SK-N-SH (cell line): ENCODE measurements around the gene ERN1. TPM values are rescaled to one million over a fixed set of nuclear protein-coding genes. Genes with fewer than 3 reads are reported as not detected.

Experiments
- CTCF ChIA-PET: fragments of 300-600, 350-600 bp; formaldehyde crosslinking; extraction: SDS; loops from one replicate; lab custom pipeline; 2021; lab: Yijun Ruan, JAX
- POLR2A ChIA-PET: fragments of 350-600 bp; sonication (Branson Sonifier 250); formaldehyde crosslinking; extraction: SDS; loops from one replicate; lab custom pipeline; 2020; ENCODE audit warnings: antibody characterized with exemption, inconsistent platforms; lab: Yijun Ruan, JAX
- DNase-seq: peaks from one replicate; pipeline ENCODE4 v3.0.0; 2012
- H2AFZ ChIP-seq: fragments of 200-600 bp; sonication (generic); 2 replicates; pipeline ENCODE4 v1.8.1; 2016; ENCODE audit warnings: antibody characterized with exemption, mild to moderate bottlenecking, low read depth
- H3F3A ChIP-seq: fragments of 200-600 bp; sonication (generic); replicated peaks from 2 replicates; pipeline ENCODE3; 2016; ENCODE audit warnings: antibody characterized with exemption, mild to moderate bottlenecking; ENCODE audit not compliant: insufficient read depth
- H3K27ac ChIP-seq, 2 experiments: fragments of 200-500 bp in 1 of 2; fragments of 200-600 bp in 1 of 2; sonication (Bioruptor generic) in 1 of 2; sonication (generic), shearing (Covaris generic) in 1 of 2; 2 replicates each; pipeline versions ENCODE4 v1.5.1 to v1.6.1; 2014 to 2016; ENCODE audit warnings: low read depth in 2 of 2, inconsistent platforms in 1 of 2, low read length in 1 of 2, mild to moderate bottlenecking in 1 of 2, mixed read lengths in 1 of 2
- H3K27me3 ChIP-seq: fragments of 200-600 bp; sonication (generic), shearing (Covaris generic); 2 replicates; pipeline ENCODE4 v1.6.1; 2016; ENCODE audit warnings: mixed run types; ENCODE audit not compliant: insufficient read depth
- H3K36me3 ChIP-seq, 2 experiments: fragments of 200-500 bp in 1 of 2; fragments of 200-600 bp in 1 of 2; sonication (Bioruptor generic) in 1 of 2; sonication (generic) in 1 of 2; replicated peaks in 1 of 2; 2 replicates each; pipeline versions ENCODE3 to v1.5.1; 2014 to 2016; ENCODE audit warnings: low read length in 1 of 2, mild to moderate bottlenecking in 1 of 2; ENCODE audit not compliant: insufficient read depth in 2 of 2, control insufficient read depth in 1 of 2
- H3K4me1 ChIP-seq, 2 experiments: fragments of 200-500 bp in 1 of 2; fragments of 200-600 bp in 1 of 2; sonication (Bioruptor generic) in 1 of 2; sonication (generic), shearing (Covaris generic) in 1 of 2; 2 replicates each; pipeline versions ENCODE4 v1.5.1 to v1.6.1; 2014 to 2016; ENCODE audit warnings: low read depth in 1 of 2, low read length in 1 of 2, mixed run types in 1 of 2; ENCODE audit not compliant: insufficient read depth in 2 of 2, control insufficient read depth in 1 of 2
- H3K4me2 ChIP-seq: fragments of 200-600 bp; sonication (generic), shearing (Covaris generic); 2 replicates; pipeline ENCODE4 v1.6.1; 2017; ENCODE audit warnings: mixed run types
- H3K4me3 ChIP-seq, 2 experiments: fragments of 200-500 bp in 1 of 2; fragments of 200-600 bp in 1 of 2; sonication (Bioruptor generic) in 1 of 2; sonication (generic), shearing (Covaris generic) in 1 of 2; 2 replicates each; pipeline versions ENCODE4 v1.5.1 to v1.8.1; 2014 to 2016; ENCODE audit warnings: low read depth in 2 of 2, inconsistent platforms in 1 of 2, low read length in 1 of 2, mild to moderate bottlenecking in 1 of 2, mixed read lengths in 1 of 2, moderate library complexity in 1 of 2
- H3K79me2 ChIP-seq: fragments of 200-600 bp; sonication (generic); 2 replicates; pipeline ENCODE4 v1.8.1; 2017; ENCODE audit warnings: mild to moderate bottlenecking; ENCODE audit not compliant: insufficient read depth
- H3K9ac ChIP-seq: fragments of 200-600 bp; sonication (generic); 2 replicates; pipeline ENCODE4 v1.6.1; 2017; ENCODE audit warnings: mixed run types
- H3K9me2 ChIP-seq: fragments of 200-600 bp; sonication (generic); 2 replicates; pipeline ENCODE4 v1.6.1; 2017; ENCODE audit warnings: mixed run types
- H3K9me3 ChIP-seq: fragments of 200-600 bp; sonication (generic); 2 replicates; pipeline ENCODE4 v1.6.1; 2017; ENCODE audit warnings: mixed run types, mild to moderate bottlenecking, moderate library complexity
- H4K20me1 ChIP-seq: fragments of 200-600 bp; sonication (generic); 2 replicates; pipeline ENCODE4 v1.6.1; 2017; ENCODE audit warnings: mild to moderate bottlenecking, mixed run types; ENCODE audit not compliant: insufficient read depth
- CHD2 ChIP-seq: fragments of 150-350 bp; IDR thresholded peaks from 2 replicates; pipeline ENCODE4 v1.6.1; 2018; ENCODE audit warnings: low read length; ENCODE audit not compliant: partially characterized antibody
- ELF1 ChIP-seq: IDR thresholded peaks from 2 replicates; pipeline ENCODE4 v1.4.0; 2012
- EP300 ChIP-seq, 2 experiments: IDR thresholded peaks; 2 replicates each; pipeline versions ENCODE4 v1.4.0 to v1.6.1; 2012; ENCODE audit warnings: borderline replicate concordance in 1 of 2, low read depth in 1 of 2, low read length in 1 of 2
- EZH2phosphoT487 ChIP-seq: fragments of 200-600 bp; sonication (generic); IDR thresholded peaks from 2 replicates; pipeline ENCODE4 v1.6.1; 2017; ENCODE audit warnings: low read depth, mixed run types, mild to moderate bottlenecking, antibody characterized with exemption, moderate library complexity, borderline replicate concordance
- FOSL2 ChIP-seq: IDR thresholded peaks from 2 replicates; pipeline ENCODE4 v1.4.0; 2012; ENCODE audit warnings: low read depth, mild to moderate bottlenecking, moderate library complexity, borderline replicate concordance
- FOXM1 ChIP-seq: IDR thresholded peaks from 2 replicates; pipeline ENCODE4 v1.4.0; 2012; ENCODE audit warnings: low read depth, mild to moderate bottlenecking
- GATA2 ChIP-seq: sonication (generic); formaldehyde crosslinking; IDR thresholded peaks from 2 replicates; pipeline ENCODE4 v1.5.0; 2020; ENCODE audit warnings: mild to moderate bottlenecking, missing genetic modification reagents
- MEF2A ChIP-seq: IDR thresholded peaks from 2 replicates; pipeline ENCODE4 v1.4.0; 2012; ENCODE audit warnings: low read depth, borderline replicate concordance
- POLR2AphosphoS5 ChIP-seq: IDR thresholded peaks from 2 replicates; pipeline ENCODE4 v1.6.1; 2012; ENCODE audit warnings: low read depth, low read length
- RFX5 ChIP-seq: IDR thresholded peaks from 2 replicates; pipeline ENCODE4 v1.6.1; 2012; ENCODE audit warnings: mild to moderate bottlenecking, improper control_type of control experiment, low read length
- RXRA ChIP-seq: IDR thresholded peaks from 2 replicates; pipeline ENCODE4 v1.4.0; 2012; ENCODE audit warnings: low read depth, mild to moderate bottlenecking, borderline replicate concordance
- SIN3A ChIP-seq: IDR thresholded peaks from 2 replicates; pipeline ENCODE4 v1.6.1; 2012; ENCODE audit warnings: low read depth, mild to moderate bottlenecking, low read length, moderate library complexity, borderline replicate concordance
- TCF12 ChIP-seq: IDR thresholded peaks from 2 replicates; pipeline ENCODE4 v1.4.0; 2012
- ZBTB33 ChIP-seq: IDR thresholded peaks from 2 replicates; pipeline ENCODE4 v1.4.0; 2012; ENCODE audit warnings: low read depth, borderline replicate concordance
- WGBS: methylation state at CpG from one replicate; pipeline ENCODE4 v1.1.6; 2017; ENCODE audit warnings: low lambda C conversion rate; 5-methylcytosine and 5-hydroxymethylcytosine counted together
- polyA plus RNA-seq, 3 experiments: library from polyadenylated mRNA; depleted of rRNA; stranded (reverse); fragments of >200 nt; gene quantifications; 2 replicates each; pipeline ENCODE4 v1.2.3, GENCODE V29; 2012
- TF ChIP-seq, protein P1 (sequence below): fragments of 150-350 bp; IDR thresholded peaks from 2 replicates; pipeline ENCODE4 v1.6.1; 2016; ENCODE audit warnings: mild to moderate bottlenecking, low read depth, low read length
- TF ChIP-seq, protein P2 (sequence below): IDR thresholded peaks from 2 replicates; pipeline ENCODE4; 2012
- TF ChIP-seq, protein P3 (sequence below): IDR thresholded peaks from 2 replicates; pipeline ENCODE4 v1.6.1; 2012; ENCODE audit warnings: mild to moderate bottlenecking, low read depth, low read length, moderate library complexity
- TF ChIP-seq, protein P4 (sequence below): fragments of 200-600 bp; sonication (generic); IDR thresholded peaks from 2 replicates; pipeline ENCODE4 v1.6.1; 2017; ENCODE audit warnings: antibody characterized with exemption, mild to moderate bottlenecking, moderate library complexity

The ERN1 gene
- polyA plus RNA-seq, 1 of the 3 experiments (the other 2 are of a cell fraction), result 7.3 TPM

DNA sequence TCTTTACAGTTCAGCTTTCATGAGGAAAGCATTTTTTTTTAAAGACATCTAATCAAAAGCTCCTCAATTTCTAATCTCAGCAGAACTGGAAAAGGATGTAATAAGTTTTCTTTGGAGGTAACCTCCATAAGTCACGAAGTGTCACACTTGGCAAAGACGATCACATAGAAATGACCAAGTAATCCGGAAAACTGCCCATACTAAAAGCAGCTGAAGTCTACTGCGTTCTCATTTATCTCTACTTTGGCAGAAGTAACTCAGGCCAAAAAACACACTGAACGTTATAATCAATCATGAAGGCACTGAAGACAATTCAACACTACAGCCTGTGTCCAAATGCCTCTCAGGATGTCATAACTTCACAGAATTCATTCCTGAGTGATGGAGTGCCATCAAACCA lies 39.8 kb downstream of the ERN1 start (continued):
- TF ChIP-seq CHD2 (no peak), SIN3A (no peak), ELF1 (no peak), POLR2AphosphoS5 (no peak), FOXM1 (no peak)
- TF ChIP-seq, protein P1, sequence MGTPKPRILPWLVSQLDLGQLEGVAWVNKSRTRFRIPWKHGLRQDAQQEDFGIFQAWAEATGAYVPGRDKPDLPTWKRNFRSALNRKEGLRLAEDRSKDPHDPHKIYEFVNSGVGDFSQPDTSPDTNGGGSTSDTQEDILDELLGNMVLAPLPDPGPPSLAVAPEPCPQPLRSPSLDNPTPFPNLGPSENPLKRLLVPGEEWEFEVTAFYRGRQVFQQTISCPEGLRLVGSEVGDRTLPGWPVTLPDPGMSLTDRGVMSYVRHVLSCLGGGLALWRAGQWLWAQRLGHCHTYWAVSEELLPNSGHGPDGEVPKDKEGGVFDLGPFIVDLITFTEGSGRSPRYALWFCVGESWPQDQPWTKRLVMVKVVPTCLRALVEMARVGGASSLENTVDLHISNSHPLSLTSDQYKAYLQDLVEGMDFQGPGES, result no peak

- no peak overlapping the region for H3K9ac ChIP-seq
- POLR2A ChIA-PET, result interaction anchor here (0.6 kb wide), 1 partner anchor 419 kb away, joined by 3 read pairs; the partner anchor contains the start of gene CEP95
- no peak for TF ChIP-seq SIN3A
- TF ChIP-seq RXRA, result no peak
- no peak for TF ChIP-seq GATA2 (CRISPR knock-in tag)
- TF ChIP-seq, protein P2, sequence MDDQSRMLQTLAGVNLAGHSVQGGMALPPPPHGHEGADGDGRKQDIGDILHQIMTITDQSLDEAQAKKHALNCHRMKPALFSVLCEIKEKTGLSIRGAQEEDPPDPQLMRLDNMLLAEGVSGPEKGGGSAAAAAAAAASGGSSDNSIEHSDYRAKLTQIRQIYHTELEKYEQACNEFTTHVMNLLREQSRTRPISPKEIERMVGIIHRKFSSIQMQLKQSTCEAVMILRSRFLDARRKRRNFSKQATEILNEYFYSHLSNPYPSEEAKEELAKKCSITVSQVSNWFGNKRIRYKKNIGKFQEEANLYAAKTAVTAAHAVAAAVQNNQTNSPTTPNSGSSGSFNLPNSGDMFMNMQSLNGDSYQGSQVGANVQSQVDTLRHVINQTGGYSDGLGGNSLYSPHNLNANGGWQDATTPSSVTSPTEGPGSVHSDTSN, result no peak
- no peak for TF ChIP-seq EP300 (IDR thresholded peaks at IDR 0.05; ENCODE audit: borderline replicate concordance in 1 of 2, low read depth in 1 of 2, low read length in 1 of 2)
- TF ChIP-seq, protein P3, sequence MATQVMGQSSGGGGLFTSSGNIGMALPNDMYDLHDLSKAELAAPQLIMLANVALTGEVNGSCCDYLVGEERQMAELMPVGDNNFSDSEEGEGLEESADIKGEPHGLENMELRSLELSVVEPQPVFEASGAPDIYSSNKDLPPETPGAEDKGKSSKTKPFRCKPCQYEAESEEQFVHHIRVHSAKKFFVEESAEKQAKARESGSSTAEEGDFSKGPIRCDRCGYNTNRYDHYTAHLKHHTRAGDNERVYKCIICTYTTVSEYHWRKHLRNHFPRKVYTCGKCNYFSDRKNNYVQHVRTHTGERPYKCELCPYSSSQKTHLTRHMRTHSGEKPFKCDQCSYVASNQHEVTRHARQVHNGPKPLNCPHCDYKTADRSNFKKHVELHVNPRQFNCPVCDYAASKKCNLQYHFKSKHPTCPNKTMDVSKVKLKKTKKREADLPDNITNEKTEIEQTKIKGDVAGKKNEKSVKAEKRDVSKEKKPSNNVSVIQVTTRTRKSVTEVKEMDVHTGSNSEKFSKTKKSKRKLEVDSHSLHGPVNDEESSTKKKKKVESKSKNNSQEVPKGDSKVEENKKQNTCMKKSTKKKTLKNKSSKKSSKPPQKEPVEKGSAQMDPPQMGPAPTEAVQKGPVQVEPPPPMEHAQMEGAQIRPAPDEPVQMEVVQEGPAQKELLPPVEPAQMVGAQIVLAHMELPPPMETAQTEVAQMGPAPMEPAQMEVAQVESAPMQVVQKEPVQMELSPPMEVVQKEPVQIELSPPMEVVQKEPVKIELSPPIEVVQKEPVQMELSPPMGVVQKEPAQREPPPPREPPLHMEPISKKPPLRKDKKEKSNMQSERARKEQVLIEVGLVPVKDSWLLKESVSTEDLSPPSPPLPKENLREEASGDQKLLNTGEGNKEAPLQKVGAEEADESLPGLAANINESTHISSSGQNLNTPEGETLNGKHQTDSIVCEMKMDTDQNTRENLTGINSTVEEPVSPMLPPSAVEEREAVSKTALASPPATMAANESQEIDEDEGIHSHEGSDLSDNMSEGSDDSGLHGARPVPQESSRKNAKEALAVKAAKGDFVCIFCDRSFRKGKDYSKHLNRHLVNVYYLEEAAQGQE, result no peak
- TF ChIP-seq EZH2phosphoT487, result no peak
- no peak for TF ChIP-seq CHD2
- TF ChIP-seq ELF1, result no peak
- TF ChIP-seq POLR2AphosphoS5, result no peak
- TF ChIP-seq FOSL2, result no peak
- TF ChIP-seq, protein P4, sequence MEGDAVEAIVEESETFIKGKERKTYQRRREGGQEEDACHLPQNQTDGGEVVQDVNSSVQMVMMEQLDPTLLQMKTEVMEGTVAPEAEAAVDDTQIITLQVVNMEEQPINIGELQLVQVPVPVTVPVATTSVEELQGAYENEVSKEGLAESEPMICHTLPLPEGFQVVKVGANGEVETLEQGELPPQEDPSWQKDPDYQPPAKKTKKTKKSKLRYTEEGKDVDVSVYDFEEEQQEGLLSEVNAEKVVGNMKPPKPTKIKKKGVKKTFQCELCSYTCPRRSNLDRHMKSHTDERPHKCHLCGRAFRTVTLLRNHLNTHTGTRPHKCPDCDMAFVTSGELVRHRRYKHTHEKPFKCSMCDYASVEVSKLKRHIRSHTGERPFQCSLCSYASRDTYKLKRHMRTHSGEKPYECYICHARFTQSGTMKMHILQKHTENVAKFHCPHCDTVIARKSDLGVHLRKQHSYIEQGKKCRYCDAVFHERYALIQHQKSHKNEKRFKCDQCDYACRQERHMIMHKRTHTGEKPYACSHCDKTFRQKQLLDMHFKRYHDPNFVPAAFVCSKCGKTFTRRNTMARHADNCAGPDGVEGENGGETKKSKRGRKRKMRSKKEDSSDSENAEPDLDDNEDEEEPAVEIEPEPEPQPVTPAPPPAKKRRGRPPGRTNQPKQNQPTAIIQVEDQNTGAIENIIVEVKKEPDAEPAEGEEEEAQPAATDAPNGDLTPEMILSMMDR, result no peak
- no peak for TF ChIP-seq MEF2A
- TF ChIP-seq ZBTB33, result no peak
- no peak for TF ChIP-seq RFX5
- TF ChIP-seq TCF12, result no peak
- TF ChIP-seq, all 33 proteins: peak for 0
- Histone ChIP-seq H3K36me3 (no peaks in the 10 kb centered on the region), H3K4me3 (no peak overlapping the region), H2AFZ (no peak overlapping the region), H3K4me2 (no peak overlapping the region), H3K4me1 (peaks cover 7 to 12% of the 10 kb centered on the region in 2 experiments), H3K79me2 (no peaks in the 10 kb centered on the region), H3F3A (no peaks in the 10 kb centered on the region), H4K20me1 (no peaks in the 10 kb centered on the region), H3K27ac (no peak overlapping the region), H3K27me3 (no peaks in the 10 kb centered on the region), H3K9me2 (no peaks in the 10 kb centered on the region), H3K9me3 (no peaks in the 10 kb centered on the region)
- CTCF ChIA-PET, result interaction anchor here (0.9 to 1.9 kb wide), 9 partner anchors 8 to 168 kb away, joined by 3 to 6 read pairs (median 5); no protein-coding TSS in a partner anchor
- WGBS, result 80% methylated on average over 4 of the region's 4 CpGs
- no peak for DNase-seq
Observed at GRCh38 chr17:64087252-64088005, 42.5 kb downstream of the ERN1 start.
